Measurements from ENCODE around the gene TCERG1.

DNA sequence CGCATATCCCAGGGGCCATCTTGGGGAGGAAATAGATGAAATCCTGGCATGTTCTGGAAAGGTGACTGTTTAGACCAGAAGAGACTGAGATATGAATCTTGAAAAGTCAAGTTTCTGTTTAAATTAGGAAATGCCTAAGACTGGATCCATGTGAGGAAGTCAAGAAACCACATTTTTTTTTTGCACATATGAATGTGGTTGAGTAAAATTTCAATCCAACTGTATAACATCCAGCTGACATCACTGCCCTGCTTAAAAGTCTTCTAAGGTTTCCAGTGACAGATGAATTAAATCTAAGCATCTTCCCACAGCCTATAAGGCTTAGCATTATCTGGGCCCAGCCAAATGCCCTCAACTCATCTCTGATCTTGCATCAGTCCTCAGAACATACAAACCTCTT lies 47.7 kb upstream of the TCERG1 start:
- TF ChIP-seq, protein P1, sequence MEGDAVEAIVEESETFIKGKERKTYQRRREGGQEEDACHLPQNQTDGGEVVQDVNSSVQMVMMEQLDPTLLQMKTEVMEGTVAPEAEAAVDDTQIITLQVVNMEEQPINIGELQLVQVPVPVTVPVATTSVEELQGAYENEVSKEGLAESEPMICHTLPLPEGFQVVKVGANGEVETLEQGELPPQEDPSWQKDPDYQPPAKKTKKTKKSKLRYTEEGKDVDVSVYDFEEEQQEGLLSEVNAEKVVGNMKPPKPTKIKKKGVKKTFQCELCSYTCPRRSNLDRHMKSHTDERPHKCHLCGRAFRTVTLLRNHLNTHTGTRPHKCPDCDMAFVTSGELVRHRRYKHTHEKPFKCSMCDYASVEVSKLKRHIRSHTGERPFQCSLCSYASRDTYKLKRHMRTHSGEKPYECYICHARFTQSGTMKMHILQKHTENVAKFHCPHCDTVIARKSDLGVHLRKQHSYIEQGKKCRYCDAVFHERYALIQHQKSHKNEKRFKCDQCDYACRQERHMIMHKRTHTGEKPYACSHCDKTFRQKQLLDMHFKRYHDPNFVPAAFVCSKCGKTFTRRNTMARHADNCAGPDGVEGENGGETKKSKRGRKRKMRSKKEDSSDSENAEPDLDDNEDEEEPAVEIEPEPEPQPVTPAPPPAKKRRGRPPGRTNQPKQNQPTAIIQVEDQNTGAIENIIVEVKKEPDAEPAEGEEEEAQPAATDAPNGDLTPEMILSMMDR (IDR thresholded peaks at IDR 0.05): no peak
- TF ChIP-seq, protein P2, sequence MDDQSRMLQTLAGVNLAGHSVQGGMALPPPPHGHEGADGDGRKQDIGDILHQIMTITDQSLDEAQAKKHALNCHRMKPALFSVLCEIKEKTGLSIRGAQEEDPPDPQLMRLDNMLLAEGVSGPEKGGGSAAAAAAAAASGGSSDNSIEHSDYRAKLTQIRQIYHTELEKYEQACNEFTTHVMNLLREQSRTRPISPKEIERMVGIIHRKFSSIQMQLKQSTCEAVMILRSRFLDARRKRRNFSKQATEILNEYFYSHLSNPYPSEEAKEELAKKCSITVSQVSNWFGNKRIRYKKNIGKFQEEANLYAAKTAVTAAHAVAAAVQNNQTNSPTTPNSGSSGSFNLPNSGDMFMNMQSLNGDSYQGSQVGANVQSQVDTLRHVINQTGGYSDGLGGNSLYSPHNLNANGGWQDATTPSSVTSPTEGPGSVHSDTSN (IDR thresholded peaks at IDR 0.05): no peak
- no peak for TF ChIP-seq EZH2phosphoT487 (IDR thresholded peaks at IDR 0.05; ENCODE audit: borderline replicate concordance, low read depth)
- TF ChIP-seq TEAD4 (IDR thresholded peaks at IDR 0.05; ENCODE audit: borderline replicate concordance, insufficient read depth): no peak
- TF ChIP-seq MAX (IDR thresholded peaks at IDR 0.05; ENCODE audit: low read depth): no peak
- no peak for TF ChIP-seq GABPA (IDR thresholded peaks at IDR 0.05; ENCODE audit: low read depth)
- no peak for TF ChIP-seq POLR2AphosphoS5 (IDR thresholded peaks at IDR 0.05; ENCODE audit: low read depth, low read length)
- TF ChIP-seq MXI1 (IDR thresholded peaks at IDR 0.05; ENCODE audit: low read depth, low read length): no peak
- no peak for TF ChIP-seq RAD21 (IDR thresholded peaks at IDR 0.05; ENCODE audit: low read length)
- TF ChIP-seq EP300 (IDR thresholded peaks at IDR 0.05; ENCODE audit: borderline replicate concordance in 1 of 2, low read depth in 1 of 2, low read length in 1 of 2): no peak
- TF ChIP-seq, protein P3, sequence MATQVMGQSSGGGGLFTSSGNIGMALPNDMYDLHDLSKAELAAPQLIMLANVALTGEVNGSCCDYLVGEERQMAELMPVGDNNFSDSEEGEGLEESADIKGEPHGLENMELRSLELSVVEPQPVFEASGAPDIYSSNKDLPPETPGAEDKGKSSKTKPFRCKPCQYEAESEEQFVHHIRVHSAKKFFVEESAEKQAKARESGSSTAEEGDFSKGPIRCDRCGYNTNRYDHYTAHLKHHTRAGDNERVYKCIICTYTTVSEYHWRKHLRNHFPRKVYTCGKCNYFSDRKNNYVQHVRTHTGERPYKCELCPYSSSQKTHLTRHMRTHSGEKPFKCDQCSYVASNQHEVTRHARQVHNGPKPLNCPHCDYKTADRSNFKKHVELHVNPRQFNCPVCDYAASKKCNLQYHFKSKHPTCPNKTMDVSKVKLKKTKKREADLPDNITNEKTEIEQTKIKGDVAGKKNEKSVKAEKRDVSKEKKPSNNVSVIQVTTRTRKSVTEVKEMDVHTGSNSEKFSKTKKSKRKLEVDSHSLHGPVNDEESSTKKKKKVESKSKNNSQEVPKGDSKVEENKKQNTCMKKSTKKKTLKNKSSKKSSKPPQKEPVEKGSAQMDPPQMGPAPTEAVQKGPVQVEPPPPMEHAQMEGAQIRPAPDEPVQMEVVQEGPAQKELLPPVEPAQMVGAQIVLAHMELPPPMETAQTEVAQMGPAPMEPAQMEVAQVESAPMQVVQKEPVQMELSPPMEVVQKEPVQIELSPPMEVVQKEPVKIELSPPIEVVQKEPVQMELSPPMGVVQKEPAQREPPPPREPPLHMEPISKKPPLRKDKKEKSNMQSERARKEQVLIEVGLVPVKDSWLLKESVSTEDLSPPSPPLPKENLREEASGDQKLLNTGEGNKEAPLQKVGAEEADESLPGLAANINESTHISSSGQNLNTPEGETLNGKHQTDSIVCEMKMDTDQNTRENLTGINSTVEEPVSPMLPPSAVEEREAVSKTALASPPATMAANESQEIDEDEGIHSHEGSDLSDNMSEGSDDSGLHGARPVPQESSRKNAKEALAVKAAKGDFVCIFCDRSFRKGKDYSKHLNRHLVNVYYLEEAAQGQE (IDR thresholded peaks at IDR 0.05; ENCODE audit: low read depth, low read length): no peak
- no peak for TF ChIP-seq TCF12 (IDR thresholded peaks at IDR 0.05)
- TF ChIP-seq RFX5 (IDR thresholded peaks at IDR 0.05; ENCODE audit: low read length): no peak
- no peak for TF ChIP-seq ZBTB33 (IDR thresholded peaks at IDR 0.05; ENCODE audit: borderline replicate concordance, low read depth)

All from SK-N-SH (cell line).